Measurements from ENCODE around the gene PDZRN3. TPM values are rescaled to one million over a fixed set of nuclear protein-coding genes. Genes with fewer than 3 reads are reported as not detected.

The PDZRN3 gene
- 32.0 and 35.4 TPM in 2 replicates for polyA plus RNA-seq (2013)

DNA sequence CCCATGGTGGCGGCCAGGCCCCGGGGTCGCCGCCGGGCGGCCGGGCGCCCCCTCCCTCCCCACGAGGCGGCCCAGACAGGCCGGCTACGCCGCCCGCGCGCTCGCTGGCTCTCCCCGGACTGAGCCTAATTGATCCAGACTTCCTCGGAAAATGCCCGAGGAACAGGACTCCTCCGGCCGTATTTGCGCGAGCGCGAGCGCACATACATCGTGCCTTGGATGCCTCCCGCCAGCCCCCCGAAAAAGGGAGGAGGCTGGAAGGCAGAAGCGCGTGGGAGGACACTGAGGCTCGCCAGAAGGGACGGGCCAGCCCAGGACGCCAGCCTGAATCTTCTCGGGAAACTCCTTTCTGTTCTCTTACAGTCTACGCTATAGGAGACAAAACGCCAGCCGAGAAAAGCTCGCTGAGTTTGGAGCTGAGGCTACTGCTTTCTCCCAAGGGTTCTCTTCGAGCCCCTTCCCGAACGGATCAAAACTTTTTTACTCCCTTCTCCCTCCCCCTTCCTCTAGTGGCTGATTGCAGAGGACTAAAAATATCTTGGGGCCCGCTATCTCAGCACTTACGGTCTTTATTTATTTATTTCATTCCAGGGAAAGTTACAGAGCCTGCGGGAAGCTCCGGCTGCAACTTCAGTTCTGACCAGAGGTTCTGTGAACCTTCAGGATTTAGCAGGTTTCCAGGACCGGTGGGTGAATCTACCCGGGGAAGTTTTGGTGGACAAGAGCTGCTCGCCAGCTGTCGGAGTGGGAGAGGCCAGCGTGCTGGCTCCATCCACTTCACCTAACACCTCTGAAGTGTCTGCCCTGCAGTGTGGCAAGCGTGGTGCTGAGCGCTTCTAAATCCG lies at the start of gene PDZRN3:
Gene PDZRN3, minus strand, starts transcription at position 121 of the 845 bp plus-strand sequence.
- Histone ChIP-seq H3K4me1 (ENCODE audit: control insufficient read depth in 1 of 2, insufficient read depth in 2 of 2, low read length in 2 of 2) (peaks cover 11 to 16% of the 10 kb centered on the region in 2 experiments), H2AK5ac (ENCODE audit: low read length) (peak within 1 kb of the TSS; percentile 6), H3K14ac (ENCODE audit: low read length) (peak within 1 kb of the TSS; percentile 78), H2BK5ac (ENCODE audit: low read depth, low read length, poor library complexity) (peak within 1 kb of the TSS; percentile 85), H3K4me3 (ENCODE audit: low read depth, low read length) (peak within 1 kb of the TSS; percentile 97), H3K18ac (ENCODE audit: low read length) (peak within 1 kb of the TSS; percentile 74), H2BK120ac (ENCODE audit: insufficient read depth, low read length, poor library complexity) (peak within 1 kb of the TSS; percentile 88), H4K8ac (ENCODE audit: low read depth, low read length) (peak within 1 kb of the TSS; percentile 72), H2AFZ (ENCODE audit: insufficient read depth, low read length, poor library complexity) (peak within 1 kb of the TSS; percentile 86), H3K23ac (ENCODE audit: low read length) (no peak within 1 kb of the TSS), H3K9ac (ENCODE audit: low read length) (peak within 1 kb of the TSS; percentile 81), H3K79me1 (ENCODE audit: low read length) (peaks cover 27% of the 10 kb centered on the region), H2BK12ac (ENCODE audit: low read length) (peak within 1 kb of the TSS; percentile 95), H3K27ac (ENCODE audit: low read depth, low read length) (peak within 1 kb of the TSS; percentile 83), H3K79me2 (ENCODE audit: control insufficient read depth, insufficient read depth, low read length, poor library complexity) (peaks cover 17% of the 10 kb centered on the region), H3K36me3 (ENCODE audit: control insufficient read depth in 1 of 2, insufficient read depth in 2 of 2, low read length in 2 of 2) (no peaks in the 10 kb centered on the region), H3K9me3 (ENCODE audit: insufficient read depth, low read depth, low read length) (no peaks in the 10 kb centered on the region), H4K12ac (ENCODE audit: low read depth, low read length) (peak within 1 kb of the TSS; percentile 36), H3K27me3 (ENCODE audit: insufficient read depth, low read length) (no peaks in the 10 kb centered on the region), H4K91ac (ENCODE audit: low read depth, low read length) (peak within 1 kb of the TSS; percentile 70), H3K4ac (ENCODE audit: low read depth, low read length) (peak within 1 kb of the TSS; percentile 53), H3K4me2 (ENCODE audit: low read length) (peak within 1 kb of the TSS; percentile 91)
- peak in 1 of 2 donors; percentile 24 for DNase-seq
- no CpG with 5 or more reads among the region's 55 CpGs for WGBS (ENCODE audit: extremely low coverage, insufficient coverage, insufficient read length)

DNA sequence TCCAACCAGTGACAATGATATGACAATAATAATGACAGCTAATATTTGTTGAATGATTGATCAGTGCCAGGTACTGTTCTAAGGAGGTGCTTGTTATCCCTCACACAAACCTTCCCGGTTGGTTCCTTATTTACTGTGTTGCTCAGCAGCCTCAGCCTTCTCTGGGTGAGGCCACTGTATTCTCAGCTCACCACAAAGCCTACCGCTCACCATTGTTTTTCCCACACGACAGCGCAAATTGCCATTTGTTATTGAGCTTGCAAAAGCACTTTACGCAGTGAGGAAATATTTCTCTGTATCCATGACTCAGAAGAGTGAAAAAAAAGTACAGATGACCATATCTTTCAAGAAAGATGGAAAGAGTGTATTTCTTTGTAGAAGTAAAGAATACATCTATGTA lies 49.5 kb upstream of the PDZRN3 start:
- no peak overlapping the region for H2BK12ac ChIP-seq (ENCODE audit: low read length)
- H3K4ac ChIP-seq (ENCODE audit: low read depth, low read length), result no peak overlapping the region
- WGBS (ENCODE audit: extremely low coverage, insufficient coverage, insufficient read length), result no CpG with 5 or more reads among the region's 5 CpGs
- H3K4me2 ChIP-seq (ENCODE audit: low read length), result no peak overlapping the region
- peaks cover 5% of the 10 kb centered on the region for H3K79me1 ChIP-seq (ENCODE audit: low read length)
- no peak for DNase-seq
- no peak overlapping the region for H2AFZ ChIP-seq (ENCODE audit: insufficient read depth, low read length, poor library complexity)
- H2BK120ac ChIP-seq (ENCODE audit: insufficient read depth, low read length, poor library complexity), result no peak overlapping the region
- H3K4me1 ChIP-seq (ENCODE audit: control insufficient read depth in 1 of 2, insufficient read depth in 2 of 2, low read length in 2 of 2), result peaks cover 0 to 4% of the 10 kb centered on the region in 2 experiments
- H3K23ac ChIP-seq (ENCODE audit: low read length), result no peak overlapping the region
- no peaks in the 10 kb centered on the region for H3K27me3 ChIP-seq (ENCODE audit: insufficient read depth, low read length)
- no peak overlapping the region for H3K18ac ChIP-seq (ENCODE audit: low read length)
- no peak overlapping the region for H3K27ac ChIP-seq (ENCODE audit: low read depth, low read length)
- H3K14ac ChIP-seq (ENCODE audit: low read length), result no peak overlapping the region
- no peak overlapping the region for H3K9ac ChIP-seq (ENCODE audit: low read length)
- H4K12ac ChIP-seq (ENCODE audit: low read depth, low read length), result no peak overlapping the region
- no peak overlapping the region for H3K4me3 ChIP-seq (ENCODE audit: low read depth, low read length)
- H3K36me3 ChIP-seq (ENCODE audit: control insufficient read depth in 1 of 2, insufficient read depth in 2 of 2, low read length in 2 of 2), result no peaks in the 10 kb centered on the region
- H3K79me2 ChIP-seq (ENCODE audit: control insufficient read depth, insufficient read depth, low read length, poor library complexity), result no peaks in the 10 kb centered on the region
- H2BK5ac ChIP-seq (ENCODE audit: low read depth, low read length, poor library complexity), result no peak overlapping the region
- H4K91ac ChIP-seq (ENCODE audit: low read depth, low read length), result no peak overlapping the region
- no peaks in the 10 kb centered on the region for H3K9me3 ChIP-seq (ENCODE audit: insufficient read depth, low read depth, low read length)
- no peak overlapping the region for H4K8ac ChIP-seq (ENCODE audit: low read depth, low read length)
- no peak overlapping the region for H2AK5ac ChIP-seq (ENCODE audit: low read length)

DNA sequence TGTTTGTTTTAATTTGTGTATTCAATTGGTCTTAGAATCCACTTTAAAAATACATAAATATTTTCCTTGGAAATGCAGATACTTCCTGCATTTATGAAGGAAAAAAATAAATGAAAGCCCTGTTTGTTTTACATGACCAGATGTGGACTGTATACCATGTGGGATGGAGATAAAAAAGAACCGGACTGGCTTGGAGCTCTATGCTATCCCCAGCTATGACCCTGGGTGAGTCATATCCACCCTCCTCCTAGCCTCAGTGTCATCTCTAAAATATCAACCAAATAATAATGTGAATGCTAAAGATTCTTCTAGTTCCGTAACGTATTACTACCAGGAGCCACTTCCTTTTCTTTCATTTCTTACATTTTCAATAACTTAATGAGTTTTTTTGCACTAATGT lies 44.5 kb upstream of the PDZRN3 start:
- no peak overlapping the region for H2BK120ac ChIP-seq (ENCODE audit: insufficient read depth, low read length, poor library complexity)
- H4K8ac ChIP-seq (ENCODE audit: low read depth, low read length), result no peak overlapping the region
- DNase-seq, result peak; percentile 9 to 62
- H3K4ac ChIP-seq (ENCODE audit: low read depth, low read length), result no peak overlapping the region
- no peak overlapping the region for H2AK5ac ChIP-seq (ENCODE audit: low read length)
- H3K18ac ChIP-seq (ENCODE audit: low read length), result no peak overlapping the region
- no CpG with 5 or more reads among the region's 3 CpGs for WGBS (ENCODE audit: extremely low coverage, insufficient coverage, insufficient read length)
- no peaks in the 10 kb centered on the region for H3K79me2 ChIP-seq (ENCODE audit: control insufficient read depth, insufficient read depth, low read length, poor library complexity)
- H3K23ac ChIP-seq (ENCODE audit: low read length), result no peak overlapping the region
- H3K14ac ChIP-seq (ENCODE audit: low read length), result no peak overlapping the region
- no peaks in the 10 kb centered on the region for H3K27me3 ChIP-seq (ENCODE audit: insufficient read depth, low read length)
- H2BK5ac ChIP-seq (ENCODE audit: low read depth, low read length, poor library complexity), result no peak overlapping the region
- no peak overlapping the region for H4K12ac ChIP-seq (ENCODE audit: low read depth, low read length)
- no peaks in the 10 kb centered on the region for H3K79me1 ChIP-seq (ENCODE audit: low read length)
- H3K9ac ChIP-seq (ENCODE audit: low read length), result no peak overlapping the region
- H2AFZ ChIP-seq (ENCODE audit: insufficient read depth, low read length, poor library complexity), result no peak overlapping the region
- no peak overlapping the region for H2BK12ac ChIP-seq (ENCODE audit: low read length)
- H3K4me3 ChIP-seq (ENCODE audit: low read depth, low read length), result no peak overlapping the region
- H4K91ac ChIP-seq (ENCODE audit: low read depth, low read length), result no peak overlapping the region
- H3K27ac ChIP-seq (ENCODE audit: low read depth, low read length), result no peak overlapping the region
- H3K4me1 ChIP-seq (ENCODE audit: control insufficient read depth in 1 of 2, insufficient read depth in 2 of 2, low read length in 2 of 2), result peaks cover 0 to 3% of the 10 kb centered on the region in 2 experiments
- no peaks in the 10 kb centered on the region for H3K9me3 ChIP-seq (ENCODE audit: insufficient read depth, low read depth, low read length)
- H3K36me3 ChIP-seq (ENCODE audit: control insufficient read depth in 1 of 2, insufficient read depth in 2 of 2, low read length in 2 of 2), result no peaks in the 10 kb centered on the region
- H3K4me2 ChIP-seq (ENCODE audit: low read length), result no peak overlapping the region

DNA sequence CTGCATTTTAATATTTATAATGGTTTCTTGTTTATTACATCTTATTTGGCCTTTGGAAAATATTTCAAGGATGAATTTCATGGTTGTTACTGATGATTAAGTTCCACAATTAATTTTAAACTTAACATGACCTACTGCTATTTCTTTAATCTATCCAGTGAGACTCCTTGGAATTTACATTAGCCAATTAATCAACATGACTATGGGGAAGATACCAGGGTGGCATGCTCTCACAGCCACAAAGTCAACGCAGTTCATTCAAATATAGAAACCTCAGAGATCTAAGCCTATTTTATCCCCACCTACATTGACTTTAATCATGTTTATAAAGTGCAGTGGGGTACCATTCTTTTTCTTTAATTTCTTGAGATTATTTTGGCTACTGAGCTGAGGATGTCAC lies 43.6 kb upstream of the PDZRN3 start:
- Histone ChIP-seq H2AFZ (ENCODE audit: insufficient read depth, low read length, poor library complexity) (no peak overlapping the region), H3K36me3 (ENCODE audit: control insufficient read depth in 1 of 2, insufficient read depth in 2 of 2, low read length in 2 of 2) (no peaks in the 10 kb centered on the region), H3K9ac (ENCODE audit: low read length) (no peak overlapping the region), H3K23ac (ENCODE audit: low read length) (no peak overlapping the region), H3K4me1 (ENCODE audit: control insufficient read depth in 1 of 2, insufficient read depth in 2 of 2, low read length in 2 of 2) (peaks cover 0 to 3% of the 10 kb centered on the region in 2 experiments), H2AK5ac (ENCODE audit: low read length) (no peak overlapping the region), H3K9me3 (ENCODE audit: insufficient read depth, low read depth, low read length) (no peaks in the 10 kb centered on the region), H3K79me1 (ENCODE audit: low read length) (no peaks in the 10 kb centered on the region), H3K4ac (ENCODE audit: low read depth, low read length) (no peak overlapping the region), H3K4me3 (ENCODE audit: low read depth, low read length) (no peak overlapping the region), H4K12ac (ENCODE audit: low read depth, low read length) (no peak overlapping the region), H2BK5ac (ENCODE audit: low read depth, low read length, poor library complexity) (no peak overlapping the region), H3K14ac (ENCODE audit: low read length) (no peak overlapping the region), H4K91ac (ENCODE audit: low read depth, low read length) (no peak overlapping the region), H3K27ac (ENCODE audit: low read depth, low read length) (no peak overlapping the region), H2BK120ac (ENCODE audit: insufficient read depth, low read length, poor library complexity) (no peak overlapping the region), H3K4me2 (ENCODE audit: low read length) (no peak overlapping the region), H3K18ac (ENCODE audit: low read length) (no peak overlapping the region), H3K79me2 (ENCODE audit: control insufficient read depth, insufficient read depth, low read length, poor library complexity) (no peaks in the 10 kb centered on the region), H4K8ac (ENCODE audit: low read depth, low read length) (no peak overlapping the region), H2BK12ac (ENCODE audit: low read length) (no peak overlapping the region), H3K27me3 (ENCODE audit: insufficient read depth, low read length) (no peaks in the 10 kb centered on the region)
- WGBS (ENCODE audit: extremely low coverage, insufficient coverage, insufficient read length), result no CpG with 5 or more reads among the region's 1 CpG
- no peak for DNase-seq
